ENCODE results near the gene GLT1D1. TPM values are rescaled to one million over a fixed set of nuclear protein-coding genes. Genes with fewer than 3 reads are reported as not detected.

GLT1D1 gene
- total and polyA plus RNA-seq, 2 of the 8 experiments (the other 6 are each of a cell fraction or from before 2014, with no cell fraction given), result 1.5 to 3.6 TPM

- Histone ChIP-seq H3K23me2 (ENCODE audit: low read depth, low read length) (no peaks in the 10 kb centered on the region), H4K91ac (replicated peaks; ENCODE audit: insufficient read length, low read length) (no peak overlapping the region), H3K14ac (ENCODE audit: insufficient read length) (no peak overlapping the region), H2BK120ac (replicated peaks; ENCODE audit: low read depth, low read length) (no peak overlapping the region), H3K4ac (replicated peaks; ENCODE audit: insufficient read length, low read depth, low read length) (no peak overlapping the region), H3K4me1 (replicated peaks in 1 of 4; ENCODE audit: control insufficient read depth in 3 of 4, insufficient read depth in 4 of 4, low read length in 3 of 4) (peaks cover 0 to 2% (median under 1%) of the 10 kb centered on the region in 4 experiments; a peak in 2 of 7 replicates), H3K4me2 (ENCODE audit: insufficient read depth in 1 of 2, low read depth in 2 of 2, low read length in 2 of 2) (no peak overlapping the region), H3K9me3 (ENCODE audit: insufficient read depth in 2 of 2, low read depth in 1 of 2, low read length in 1 of 2) (no peaks in the 10 kb centered on the region), H2BK5ac (ENCODE audit: low read depth, low read length) (no peak overlapping the region), H3K27me3 (replicated peaks in 1 of 4; ENCODE audit: control insufficient read depth in 3 of 4, extremely low read depth in 1 of 4, insufficient read depth in 3 of 4, low read length in 3 of 4) (no peaks in the 10 kb centered on the region), H2AK5ac (ENCODE audit: low read depth, low read length) (no peak overlapping the region), H4K5ac (ENCODE audit: insufficient read length, low read depth, low read length) (no peak overlapping the region), H3K9ac (replicated peaks in 1 of 4; ENCODE audit: extremely low read depth in 1 of 4, low read depth in 3 of 4, low read length in 3 of 4) (no peak overlapping the region), H2BK12ac (ENCODE audit: low read depth, low read length) (no peak overlapping the region), H2BK15ac (ENCODE audit: low read length) (no peak overlapping the region), H3K4me3 (ENCODE audit: extremely low read depth in 1 of 4, insufficient read depth in 2 of 4, low read depth in 3 of 4, low read length in 4 of 4) (no peak overlapping the region), H3K18ac (ENCODE audit: extremely low read depth, low read length) (no peak overlapping the region), H3K23ac (ENCODE audit: insufficient read length) (no peak overlapping the region), H3K79me1 (ENCODE audit: low read depth, low read length) (no peaks in the 10 kb centered on the region), H3K79me2 (ENCODE audit: control insufficient read depth in 1 of 2, insufficient read depth in 2 of 2, low read length in 2 of 2) (no peaks in the 10 kb centered on the region), H4K20me1 (replicated peaks in 1 of 2; ENCODE audit: control insufficient read depth in 1 of 2, insufficient read depth in 2 of 2, low read length in 2 of 2) (no peaks in the 10 kb centered on the region), H2BK20ac (ENCODE audit: low read length) (no peak overlapping the region), H3K27ac (ENCODE audit: low read depth, low read length) (no peak overlapping the region), H4K8ac (ENCODE audit: extremely low read depth, insufficient read depth, low read length) (no peak overlapping the region), H2AFZ (ENCODE audit: low read length) (no peak overlapping the region), H3K36me3 (ENCODE audit: control insufficient read depth in 2 of 4, insufficient read depth in 4 of 4, low read length in 3 of 4) (no peaks in the 10 kb centered on the region), H3K56ac (replicated peaks; ENCODE audit: insufficient read length, low read depth, low read length) (no peak overlapping the region)
- WGBS, 2 experiments (ENCODE audit: extremely low coverage in 1 of 2, insufficient coverage in 1 of 2, insufficient read length in 1 of 2, insufficient replicate concordance in 2 of 2, low coverage in 1 of 2, low lambda C conversion rate in 2 of 2, missing lambda C conversion rate in 1 of 2), result 81% methylated on average over 11 of the region's 11 CpGs; no CpG with 5 or more reads in 1 of the 2 experiments
- no peak for FAIRE-seq
- DNase-seq (ENCODE audit: low read depth in 1 of 2, low spot score in 2 of 2), result no peak
- ChIA-PET POLR2A (ENCODE audit: partially characterized antibody) (interaction anchor here (0.8 to 1.2 kb wide), 2 partner anchors 15 to 18 kb away, joined by 3 to 4 read pairs; partner anchors contain the start of gene SLC15A4), CTCF (ENCODE audit: partially characterized antibody) (interaction anchor here (0.7 kb wide), 1 partner anchor 707 kb away, joined by 3 read pairs; no protein-coding TSS in a partner anchor)
- TF ChIP-seq RBBP5 (IDR thresholded peaks at IDR 0.05; ENCODE audit: borderline replicate concordance, low read depth, low read length), result no peak
- TF ChIP-seq CTBP2 (IDR thresholded peaks at IDR 0.05; ENCODE audit: borderline replicate concordance, insufficient read depth, insufficient read length, low read length), result no peak
These were observed 10.7 kb upstream of the GLT1D1 start for GRCh38 chr12:128842579-128842978.

All from H1 (cell line).